Retinal pigment epithelial cell (primary cell): ENCODE results near the gene FJX1.

Experiments used
- DNase-seq: peaks from one replicate; pipeline ENCODE4 v3.0.0-alpha.2; 2010; ENCODE audit warnings: low read depth
- H3K4me3 ChIP-seq: 2 replicates; pipeline ENCODE4 v1.5.1; 2011; ENCODE audit warnings: mild to moderate bottlenecking, low read length, control low read depth, moderate library complexity
- CTCF ChIP-seq: conservative IDR thresholded peaks from 2 replicates; pipeline ENCODE4 v1.5.1; 2011; ENCODE audit warnings: low read depth, low read length, control low read depth, inconsistent platforms

Gene FJX1

GRCh38 chr11:35605706-35606105, 12.6 kb upstream of the FJX1 start:
- no peak for DNase-seq
- H3K4me3 ChIP-seq = no peak overlapping the region
- TF ChIP-seq CTCF = no peak

- DNase-seq = no peak
- H3K4me3 ChIP-seq = no peak overlapping the region
- no peak for TF ChIP-seq CTCF
These were observed 12.1 kb upstream of the FJX1 start for GRCh38 chr11:35606206-35606605.

GRCh38 chr11:35608502-35608901, 9.8 kb upstream of the FJX1 start:
- no peak for DNase-seq
- no peak overlapping the region for H3K4me3 ChIP-seq
- TF ChIP-seq CTCF = no peak

DNA sequence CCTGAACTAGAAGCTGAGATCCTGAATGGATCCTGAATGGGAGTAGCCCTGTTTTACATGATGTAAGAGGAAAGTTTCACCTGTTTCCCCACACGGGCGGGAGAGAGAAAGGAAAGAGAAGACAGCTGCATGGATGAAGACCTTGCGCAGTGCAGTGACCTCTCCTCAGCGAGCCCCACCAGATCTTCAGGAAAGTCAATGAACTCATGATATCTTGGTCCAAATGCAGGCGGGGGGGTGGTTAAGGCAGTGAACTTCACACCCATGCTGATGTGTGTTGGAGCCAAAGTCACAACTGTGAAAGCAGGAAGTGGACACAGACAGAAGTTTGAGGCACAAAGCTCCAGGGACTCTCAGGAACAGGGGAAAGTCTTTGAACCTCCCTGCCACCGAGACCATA, 8.6 kb upstream of the FJX1 start:
- no peak for TF ChIP-seq CTCF

DNA sequence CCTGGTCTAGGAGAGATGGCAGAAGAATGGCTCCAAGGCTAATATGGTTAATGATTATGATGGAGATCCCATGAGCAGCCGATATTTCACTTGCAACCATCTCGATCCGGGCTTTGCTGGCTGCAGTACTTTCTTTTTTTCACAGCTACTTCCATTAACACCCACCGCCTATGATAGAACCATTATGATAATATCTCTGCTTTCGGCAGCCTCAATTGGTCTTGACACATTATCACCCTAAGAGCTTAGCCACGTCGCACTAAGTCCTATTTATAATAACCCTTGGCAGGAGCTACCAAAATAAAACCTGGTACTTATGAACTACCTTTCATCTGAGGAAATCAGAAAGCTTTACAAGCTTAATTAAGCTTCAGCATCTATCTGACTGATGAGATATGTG, 7.6 kb upstream of the FJX1 start:
- TF ChIP-seq CTCF = no peak
- no peak overlapping the region for H3K4me3 ChIP-seq
- DNase-seq = no peak

More for the DNA sequence above, 8.6 kb upstream of the FJX1 start:
- no peak for DNase-seq
- no peak overlapping the region for H3K4me3 ChIP-seq

DNA sequence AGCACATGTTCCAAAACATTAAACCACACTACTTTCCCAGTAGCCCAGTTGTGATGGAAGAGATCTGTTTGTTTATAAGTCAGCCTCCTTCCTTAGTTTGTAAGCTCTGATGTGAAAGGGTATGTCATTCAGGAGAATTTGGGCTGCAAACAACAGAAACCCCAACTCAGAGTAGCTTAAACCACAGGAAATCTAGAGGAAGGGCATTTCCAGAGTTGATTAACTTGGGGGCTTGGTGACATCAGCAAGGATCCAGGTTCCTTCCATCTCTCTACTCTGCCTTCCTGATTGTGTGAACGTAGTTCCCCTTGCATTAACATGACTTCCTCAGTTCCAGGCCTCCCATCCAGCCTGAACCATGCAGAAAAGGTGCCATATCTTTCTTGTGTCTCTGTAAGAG, 6.5 kb upstream of the FJX1 start:
- no peak overlapping the region for H3K4me3 ChIP-seq
- DNase-seq = no peak

More for the DNA sequence above, 6.5 kb upstream of the FJX1 start:
- TF ChIP-seq CTCF = no peak
